ENCODE results near the gene CD36.

Gene CD36

GRCh38 chr7:80637911-80638765 lies at the start of gene CD36:
TSS of gene CD36 (plus strand) at chr7:80638642. CDS start at chr7:80646741, 8,099 bp downstream.
- DNase-seq = no peak

GRCh38 chr7:80589631-80590030 lies 48.8 kb upstream of the CD36 start:
- no peak for DNase-seq

- DNase-seq = no peak
Measured at GRCh38 chr7:80591654-80592053, 46.8 kb upstream of the CD36 start.

- no peak for DNase-seq
Measured at GRCh38 chr7:80593869-80594586, 44.4 kb upstream of the CD36 start.

- DNase-seq = no peak
Measured at GRCh38 chr7:80596933-80597517, 41.4 kb upstream of the CD36 start.

- no peak for DNase-seq
Measured at GRCh38 chr7:80597875-80598274, 40.6 kb upstream of the CD36 start.

GRCh38 chr7:80600046-80600445 lies 38.4 kb upstream of the CD36 start:
- DNase-seq = no peak

GRCh38 chr7:80601999-80602398 lies 36.4 kb upstream of the CD36 start:
- no peak for DNase-seq

- no peak for DNase-seq
Measured at GRCh38 chr7:80603940-80604339, 34.5 kb upstream of the CD36 start.

- DNase-seq = no peak
Measured at GRCh38 chr7:80604436-80604835, 34.0 kb upstream of the CD36 start.

- no peak for DNase-seq
Measured at GRCh38 chr7:80607136-80607535, 31.3 kb upstream of the CD36 start.

- DNase-seq = no peak
Measured at GRCh38 chr7:80608336-80608735, 30.1 kb upstream of the CD36 start.

- no peak for DNase-seq
Measured at GRCh38 chr7:80609751-80610150, 28.7 kb upstream of the CD36 start.

GRCh38 chr7:80611353-80611752 lies 27.1 kb upstream of the CD36 start:
- no peak for DNase-seq

GRCh38 chr7:80611779-80612178 lies 26.7 kb upstream of the CD36 start:
- DNase-seq = no peak

GRCh38 chr7:80612880-80613279 lies 25.6 kb upstream of the CD36 start:
- DNase-seq = no peak

GRCh38 chr7:80613519-80613918 lies 24.9 kb upstream of the CD36 start:
- no peak for DNase-seq

GRCh38 chr7:80614851-80615271 lies 23.6 kb upstream of the CD36 start:
- no peak for DNase-seq

- DNase-seq = no peak
Measured at GRCh38 chr7:80618096-80618495, 20.3 kb upstream of the CD36 start.

GRCh38 chr7:80619741-80620140 lies 18.7 kb upstream of the CD36 start:
- no peak for DNase-seq

- DNase-seq = no peak
Measured at GRCh38 chr7:80622541-80622940, 15.9 kb upstream of the CD36 start.

GRCh38 chr7:80623503-80624252 lies 14.8 kb upstream of the CD36 start:
- DNase-seq = no peak

- no peak for DNase-seq
Measured at GRCh38 chr7:80624763-80625162, 13.7 kb upstream of the CD36 start.
